Subcutaneous adipose tissue (tissue), 4 donors: ENCODE results near the gene CA12. TPM values are rescaled to one million over a fixed set of nuclear protein-coding genes. Genes with fewer than 3 reads are reported as not detected.

Source experiments
- CTCF ChIP-seq: fragments of 450-650 bp; IDR thresholded peaks from one replicate; pipeline ENCODE4 v1.5.1; 2016; ENCODE audit warnings: low read depth, mild to moderate bottlenecking, control low read depth, antibody characterized with exemption, moderate library complexity
- total RNA-seq, 4 donors: library from RNA; depleted of rRNA; stranded (reverse); fragments of >200 nt; gene quantifications; one replicate each; pipeline ENCODE4 v1.1.0, GENCODE V29; 2016

Gene CA12
- 10 to 100 TPM in 1 of 4 donors, 1 to 10 TPM in 3; 1.5 to 16.3 (median 3.7) TPM for total RNA-seq

- TF ChIP-seq CTCF, result no peak
Measured at GRCh38 chr15:63381301-63382204, at the start of gene CA12. TSS of gene CA12 (minus strand) at chr15:63381846. CDS start at chr15:63381720, 126 bp downstream.

- no peak for TF ChIP-seq CTCF
Measured at GRCh38 chr15:63430766-63431451, 49.3 kb upstream of the CA12 start.

GRCh38 chr15:63426552-63426951 is 44.9 kb upstream of the CA12 start:
- TF ChIP-seq CTCF, result no peak

- no peak for TF ChIP-seq CTCF
Measured at GRCh38 chr15:63425426-63425985, 43.9 kb upstream of the CA12 start.

GRCh38 chr15:63422891-63423590 is 41.4 kb upstream of the CA12 start:
- no peak for TF ChIP-seq CTCF

GRCh38 chr15:63421433-63421832 is 39.8 kb upstream of the CA12 start:
- no peak for TF ChIP-seq CTCF
